NCI-H128 (cell line): Measurements from ENCODE around the gene OSBPL7.
A peak's percentile ranks its signal among the peaks of the same experiment; 100 is the strongest.

ENCODE experiments used
- DNase-seq: peaks from one replicate; lab custom pipeline; 2025; ENCODE audit not compliant: unreplicated experiment; lab: John Stamatoyannopoulos, UW

Gene OSBPL7

GRCh38 chr17:47821424-47822391, at the start of gene OSBPL7:
Gene OSBPL7, minus strand, starts transcription at chr17:47821794. Its CDS starts 1,516 bp downstream, at chr17:47820278.
- DNase-seq, result peak; percentile 58

DNA sequence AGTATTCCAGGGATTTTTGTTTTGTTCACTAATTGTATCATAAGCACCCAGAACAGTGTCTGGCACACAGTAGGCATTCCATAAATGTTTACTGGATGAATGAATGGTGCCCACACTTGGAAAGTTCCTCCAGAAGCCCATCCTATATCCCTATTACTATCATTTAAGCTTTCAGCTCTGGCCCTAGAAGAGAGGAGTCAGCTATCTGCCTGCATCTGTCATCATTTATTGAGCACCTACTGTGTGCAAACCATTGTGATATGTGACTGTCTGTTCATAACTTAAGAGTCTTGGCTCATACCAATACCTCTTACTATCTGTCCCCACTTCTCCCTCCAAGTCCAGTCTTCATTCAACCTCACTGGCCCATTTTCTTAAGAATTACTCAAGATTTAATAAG, 49.5 kb upstream of the OSBPL7 start:
- DNase-seq, result no peak

GRCh38 chr17:47870056-47870455, 48.5 kb upstream of the OSBPL7 start:
- DNase-seq, result no peak

- DNase-seq, result no peak
Observed at GRCh38 chr17:47869114-47869513, 47.5 kb upstream of the OSBPL7 start.

- DNase-seq, result no peak
Observed at GRCh38 chr17:47867813-47868533, 46.4 kb upstream of the OSBPL7 start.

GRCh38 chr17:47866941-47867340, 45.3 kb upstream of the OSBPL7 start:
- no peak for DNase-seq

- no peak for DNase-seq
Observed at GRCh38 chr17:47864791-47865216, 43.2 kb upstream of the OSBPL7 start.

GRCh38 chr17:47862621-47863440, 41.2 kb upstream of the OSBPL7 start:
- DNase-seq, result no peak

- no peak for DNase-seq
Observed at GRCh38 chr17:47860386-47860785, 38.8 kb upstream of the OSBPL7 start.

DNA sequence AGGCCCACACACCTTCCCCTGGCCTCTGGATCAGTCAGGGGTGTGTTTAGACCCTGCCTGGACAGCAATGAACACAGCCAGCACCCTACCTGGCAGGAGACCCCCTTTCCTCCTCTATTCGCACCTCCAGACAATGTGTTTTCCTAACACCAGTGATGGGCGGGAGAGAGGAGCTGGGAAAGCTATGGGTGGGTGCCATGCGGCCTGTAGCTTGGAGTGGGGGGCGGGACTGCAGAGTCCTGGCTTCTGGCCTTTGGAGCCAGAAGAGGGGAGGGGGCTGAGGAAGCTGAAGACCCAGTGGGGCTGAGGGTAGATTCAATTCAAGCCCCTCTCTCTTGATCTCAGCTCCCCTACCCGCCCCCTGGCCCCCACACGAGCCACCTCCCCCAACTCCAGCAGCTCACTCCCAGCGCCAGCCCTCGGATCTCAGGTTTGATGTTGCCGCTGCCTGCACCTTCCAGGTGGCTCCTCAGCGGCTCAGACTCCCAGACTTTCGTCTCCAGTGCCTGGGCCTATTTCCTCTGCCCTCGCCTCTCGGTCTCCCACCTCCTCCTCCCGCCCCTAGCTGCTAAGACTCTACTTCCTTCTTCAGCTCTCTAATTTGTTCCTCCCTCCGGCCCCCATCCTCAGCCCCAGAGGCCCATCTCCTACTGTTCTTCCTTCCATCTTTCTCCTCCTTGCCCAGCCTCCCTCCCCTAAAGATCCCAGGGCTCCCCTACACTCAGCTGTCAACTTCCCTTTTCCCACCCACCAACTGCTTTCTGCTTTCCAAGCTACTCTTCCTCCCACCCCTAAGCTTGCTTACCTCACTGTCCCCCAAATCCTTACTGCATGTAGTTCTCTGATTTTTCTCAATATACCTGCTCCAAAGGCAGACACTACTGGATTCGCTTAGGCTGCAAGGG, 36.2 kb upstream of the OSBPL7 start:
- no peak for DNase-seq

DNA sequence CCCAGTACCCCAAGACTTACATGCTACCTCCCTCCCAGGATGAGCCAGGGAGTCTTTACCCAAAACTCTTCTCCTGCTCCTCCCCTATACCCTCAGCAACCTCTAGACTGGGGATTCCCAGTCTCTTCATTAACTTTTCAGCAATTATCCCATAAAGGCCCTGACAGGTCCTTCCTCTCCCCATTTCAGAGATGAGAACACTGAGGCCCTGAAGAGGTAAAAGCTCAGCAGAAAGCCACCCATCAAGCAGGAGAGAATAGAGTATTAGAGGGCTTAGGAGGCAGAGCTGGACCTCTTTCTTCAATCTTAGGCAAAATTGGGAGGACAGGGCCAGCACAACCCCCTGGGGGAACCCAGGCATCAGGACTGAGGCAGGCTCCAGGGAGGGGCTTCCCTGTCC, 35.2 kb upstream of the OSBPL7 start:
- DNase-seq, result no peak

DNA sequence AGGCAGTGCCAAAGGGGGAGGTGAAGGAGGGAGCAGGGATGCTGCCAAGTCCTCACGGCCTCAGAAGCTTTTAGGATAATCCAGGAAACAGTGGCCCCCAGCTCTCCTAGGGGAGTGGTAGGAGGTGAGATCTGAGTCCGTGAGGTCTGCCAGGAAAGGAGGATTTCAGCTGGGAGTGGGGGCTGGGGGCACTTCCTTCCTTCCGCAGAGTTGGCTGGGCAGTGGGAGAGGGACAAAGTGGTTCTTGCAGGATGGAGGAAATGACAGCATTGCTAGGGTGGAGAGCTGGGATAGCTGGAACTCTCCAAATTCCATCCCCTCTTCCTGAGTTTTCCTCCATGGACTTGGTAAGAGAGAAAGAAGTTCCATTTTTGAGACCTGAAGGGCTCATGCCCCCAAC, 34.1 kb upstream of the OSBPL7 start:
- no peak for DNase-seq

- DNase-seq, result no peak
Observed at GRCh38 chr17:47853616-47854015, 32.0 kb upstream of the OSBPL7 start.

- no peak for DNase-seq
Observed at GRCh38 chr17:47852113-47852949, 30.7 kb upstream of the OSBPL7 start.

DNA sequence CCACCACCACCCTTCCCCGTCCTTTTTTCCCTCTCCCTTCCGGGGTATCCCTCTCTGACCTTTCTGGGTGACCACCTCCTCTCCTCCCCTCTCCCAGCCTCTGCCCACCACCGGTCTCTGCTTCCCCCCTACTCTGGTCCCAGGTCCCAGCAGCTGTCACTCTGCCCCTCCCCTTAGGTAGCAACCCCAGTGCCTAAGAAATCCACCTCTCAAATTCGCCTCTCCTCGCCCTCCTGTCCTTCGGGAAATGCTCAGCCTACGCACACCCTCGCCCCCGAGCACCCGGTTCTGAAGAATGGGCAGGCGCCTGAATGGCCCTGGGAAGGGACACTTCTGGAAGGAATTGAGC, 30.1 kb upstream of the OSBPL7 start:
- no peak for DNase-seq

DNA sequence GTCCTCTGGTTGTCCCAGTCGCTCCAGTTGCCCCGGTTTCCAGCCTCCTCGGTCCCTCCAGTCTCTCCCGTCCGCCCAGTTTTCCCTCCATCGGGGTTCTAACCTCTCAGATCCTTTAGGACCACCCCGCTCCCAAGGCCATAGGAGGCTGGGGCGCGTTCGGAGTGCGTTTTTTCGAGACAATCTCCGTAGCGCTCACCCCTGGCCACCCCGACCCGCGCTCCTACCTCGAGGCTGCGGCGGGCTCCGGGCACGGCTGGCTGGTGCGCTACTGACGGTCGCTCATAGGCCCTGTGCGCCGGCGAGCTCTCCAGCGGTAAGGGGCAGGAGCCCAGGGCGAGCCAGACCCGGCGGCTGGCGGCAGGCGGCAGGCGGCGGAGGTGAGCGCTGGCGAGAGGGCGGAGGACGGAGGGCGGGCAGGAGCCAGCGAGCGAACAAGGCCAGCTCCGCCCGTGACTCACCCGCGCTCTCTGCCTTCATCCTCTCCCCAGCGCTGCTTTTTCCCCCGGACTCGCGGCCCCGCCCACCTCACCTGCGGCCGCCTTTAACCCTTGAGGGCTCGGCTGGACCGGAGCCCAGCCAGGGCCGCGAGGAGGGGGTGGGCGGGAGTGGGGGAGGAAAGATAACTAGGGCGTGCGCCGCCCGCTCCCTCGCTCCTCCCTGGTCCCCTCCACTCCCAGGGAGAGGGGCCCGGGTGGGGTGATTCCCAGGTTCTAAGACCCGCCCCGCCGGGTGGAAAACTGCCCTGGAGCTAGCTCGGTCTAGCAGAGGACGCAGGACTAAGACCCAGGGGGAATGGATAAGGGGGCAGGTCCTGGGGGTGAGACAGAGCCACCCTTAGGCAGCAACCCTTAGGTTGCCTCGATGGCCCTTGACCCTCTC, 29.3 kb upstream of the OSBPL7 start, which contains the start of gene SP6:
SP6 (minus strand) TSS at position 472 of the 882 bp plus-strand sequence. CDS start 2,734 bp downstream, outside the sequence.
- DNase-seq, result peak; percentile 43

DNA sequence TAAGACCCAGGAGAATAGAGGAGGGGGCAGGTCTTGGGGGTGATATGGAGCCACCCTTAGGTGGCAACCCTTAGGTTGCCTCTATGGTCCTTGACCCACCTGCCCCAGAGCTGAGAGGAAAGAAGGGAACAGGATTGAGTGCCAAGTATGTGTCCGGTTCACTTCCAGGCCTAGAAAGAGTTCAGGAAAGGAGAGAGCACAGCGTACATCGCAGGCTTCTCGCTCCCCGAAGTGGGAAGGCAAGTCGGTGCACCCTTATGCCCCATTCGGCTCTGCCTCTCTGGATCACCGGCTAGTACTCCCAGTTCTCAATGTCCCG, 28.7 kb upstream of the OSBPL7 start:
- DNase-seq, result no peak

GRCh38 chr17:47848198-47848513, 26.6 kb upstream of the OSBPL7 start:
- no peak for DNase-seq
